ENCODE measurements around the gene DAB1. TPM values are rescaled to one million over a fixed set of nuclear protein-coding genes. Genes with fewer than 3 reads are reported as not detected.

Gene DAB1
- total and polyA plus RNA-seq, 10 of the 15 experiments (the other 5 are each of a cell fraction or from before 2014, with no cell fraction given): 0.02 to 0.10 (median 0.03) TPM; not detected in 5

DNA sequence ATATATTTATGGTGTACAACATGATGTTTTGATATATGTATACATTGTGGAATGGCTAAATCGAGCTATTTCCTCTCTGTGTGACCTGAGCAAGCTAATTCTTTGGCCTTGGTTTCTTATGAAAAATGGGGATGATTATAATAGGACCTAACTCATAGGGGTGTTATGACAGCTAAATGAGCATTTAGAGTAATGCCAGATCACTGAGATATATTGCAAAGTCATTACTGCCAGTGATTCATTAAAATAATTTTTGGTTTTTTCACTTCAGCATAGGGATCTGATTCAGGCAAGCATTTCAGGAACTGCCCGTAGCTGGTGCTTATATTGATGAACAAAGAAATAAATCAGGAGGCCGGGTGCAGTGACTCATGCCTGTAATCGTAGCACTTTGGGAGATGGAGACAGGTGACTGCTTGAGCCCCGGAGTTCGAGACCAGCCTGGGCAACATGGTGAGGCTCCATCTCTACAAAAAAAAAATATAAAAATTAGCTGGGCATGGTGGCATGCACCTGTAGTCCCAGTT, 30.7 kb downstream of the DAB1 start:
- no peak for ATAC-seq

More for the DNA sequence above, 30.7 kb downstream of the DAB1 start:
- ChIA-PET SMC1A (ENCODE audit: uncharacterized antibody, unreplicated experiment) (no interaction called here), CTCF (no interaction called here), POLR2A (no interaction called here), RAD21 (ENCODE audit: unreplicated experiment) (no interaction called here)
- intact Hi-C loops (cut with micrococcal nuclease; ENCODE audit: unreplicated experiment) (no loop called here), in situ Hi-C loops (cut with MboI) (no loop called here)
- DNase-seq (ENCODE audit: low read depth, low spot score) (no peak), FAIRE-seq (no peak)
- Histone ChIP-seq H3K4me1 (ENCODE audit: control insufficient read depth, insufficient read depth, low read length) (no peaks in the 10 kb centered on the region), H3K4me3 (no peak overlapping the region), H2AFZ (ENCODE audit: control insufficient read depth, low read depth, low read length) (no peak overlapping the region), H3K79me2 (ENCODE audit: control insufficient read depth, insufficient read depth, low read length) (no peaks in the 10 kb centered on the region), H3K9ac (ENCODE audit: control insufficient read depth, insufficient read depth, low read length) (no peak overlapping the region), H4K20me1 (ENCODE audit: control insufficient read depth, insufficient read depth) (no peaks in the 10 kb centered on the region), H3K36me3 (ENCODE audit: control insufficient read depth in 2 of 2, insufficient read depth in 2 of 2, low read length in 1 of 2) (no peaks in the 10 kb centered on the region), H3K27me3 (replicated peaks in 1 of 2; ENCODE audit: control insufficient read depth in 2 of 2, insufficient read depth in 2 of 2, low read length in 1 of 2) (0 out of 4 replicates have a peak, but pooled peaks cover 0 to 2% of the 10 kb centered on the region in 2 experiments), H3K4me2 (ENCODE audit: control insufficient read depth, insufficient read depth) (no peak overlapping the region), H3K27ac (ENCODE audit: control insufficient read depth, insufficient read depth) (no peak overlapping the region), H3K9me3 (replicated peaks; ENCODE audit: control insufficient read depth, insufficient read depth, low read length) (no peaks in the 10 kb centered on the region)
- BruUV-seq (replicated peaks): no TSS peak
- WGBS (ENCODE audit: insufficient coverage, insufficient replicate concordance, low lambda C conversion rate, missing lambda C conversion rate): 23% methylated on average over 5 of the region's 6 CpGs
- no peak for TF ChIP-seq TCF3 (IDR thresholded peaks at IDR 0.05; ENCODE audit: borderline replicate concordance, insufficient read depth, low read depth, low read length)
- no peak for TF ChIP-seq EGR1 (IDR thresholded peaks at IDR 0.05; ENCODE audit: borderline replicate concordance in 1 of 2, low read depth in 2 of 2, low read length in 2 of 2)
- no peak for TF ChIP-seq STAT3 (IDR thresholded peaks at IDR 0.05; ENCODE audit: low read depth, low read length)
- TF ChIP-seq FOXM1 (IDR thresholded peaks at IDR 0.05; ENCODE audit: low read depth, low read length): no peak
- no peak for TF ChIP-seq BRCA1 (IDR thresholded peaks at IDR 0.05; ENCODE audit: low read depth, low read length)
- TF ChIP-seq, protein P1, sequence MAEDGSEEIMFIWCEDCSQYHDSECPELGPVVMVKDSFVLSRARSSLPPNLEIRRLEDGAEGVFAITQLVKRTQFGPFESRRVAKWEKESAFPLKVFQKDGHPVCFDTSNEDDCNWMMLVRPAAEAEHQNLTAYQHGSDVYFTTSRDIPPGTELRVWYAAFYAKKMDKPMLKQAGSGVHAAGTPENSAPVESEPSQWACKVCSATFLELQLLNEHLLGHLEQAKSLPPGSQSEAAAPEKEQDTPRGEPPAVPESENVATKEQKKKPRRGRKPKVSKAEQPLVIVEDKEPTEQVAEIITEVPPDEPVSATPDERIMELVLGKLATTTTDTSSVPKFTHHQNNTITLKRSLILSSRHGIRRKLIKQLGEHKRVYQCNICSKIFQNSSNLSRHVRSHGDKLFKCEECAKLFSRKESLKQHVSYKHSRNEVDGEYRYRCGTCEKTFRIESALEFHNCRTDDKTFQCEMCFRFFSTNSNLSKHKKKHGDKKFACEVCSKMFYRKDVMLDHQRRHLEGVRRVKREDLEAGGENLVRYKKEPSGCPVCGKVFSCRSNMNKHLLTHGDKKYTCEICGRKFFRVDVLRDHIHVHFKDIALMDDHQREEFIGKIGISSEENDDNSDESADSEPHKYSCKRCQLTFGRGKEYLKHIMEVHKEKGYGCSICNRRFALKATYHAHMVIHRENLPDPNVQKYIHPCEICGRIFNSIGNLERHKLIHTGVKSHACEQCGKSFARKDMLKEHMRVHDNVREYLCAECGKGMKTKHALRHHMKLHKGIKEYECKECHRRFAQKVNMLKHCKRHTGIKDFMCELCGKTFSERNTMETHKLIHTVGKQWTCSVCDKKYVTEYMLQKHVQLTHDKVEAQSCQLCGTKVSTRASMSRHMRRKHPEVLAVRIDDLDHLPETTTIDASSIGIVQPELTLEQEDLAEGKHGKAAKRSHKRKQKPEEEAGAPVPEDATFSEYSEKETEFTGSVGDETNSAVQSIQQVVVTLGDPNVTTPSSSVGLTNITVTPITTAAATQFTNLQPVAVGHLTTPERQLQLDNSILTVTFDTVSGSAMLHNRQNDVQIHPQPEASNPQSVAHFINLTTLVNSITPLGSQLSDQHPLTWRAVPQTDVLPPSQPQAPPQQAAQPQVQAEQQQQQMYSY (CRISPR knock-in tag; IDR thresholded peaks at IDR 0.05): no peak
- TF ChIP-seq, protein P2, sequence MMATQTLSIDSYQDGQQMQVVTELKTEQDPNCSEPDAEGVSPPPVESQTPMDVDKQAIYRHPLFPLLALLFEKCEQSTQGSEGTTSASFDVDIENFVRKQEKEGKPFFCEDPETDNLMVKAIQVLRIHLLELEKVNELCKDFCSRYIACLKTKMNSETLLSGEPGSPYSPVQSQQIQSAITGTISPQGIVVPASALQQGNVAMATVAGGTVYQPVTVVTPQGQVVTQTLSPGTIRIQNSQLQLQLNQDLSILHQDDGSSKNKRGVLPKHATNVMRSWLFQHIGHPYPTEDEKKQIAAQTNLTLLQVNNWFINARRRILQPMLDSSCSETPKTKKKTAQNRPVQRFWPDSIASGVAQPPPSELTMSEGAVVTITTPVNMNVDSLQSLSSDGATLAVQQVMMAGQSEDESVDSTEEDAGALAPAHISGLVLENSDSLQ (IDR thresholded peaks at IDR 0.05): no peak
